22Rv1 (cell line): ENCODE measurements around the gene TIMM29.

ENCODE experiments used
- ZFX ChIP-seq: fragments of 450-650 bp; IDR thresholded peaks from 2 replicates; pipeline ENCODE4 v1.6.1; 2017; ENCODE audit warnings: antibody characterized with exemption, borderline replicate concordance
- TF ChIP-seq, protein P1 (sequence below): fragments of 450-650 bp; IDR thresholded peaks from 2 replicates; pipeline ENCODE4 v1.5.1; 2017; ENCODE audit warnings: mild to moderate bottlenecking

GRCh38 chr19:10881403-10882107, 47.1 kb upstream of the TIMM29 start:
- TF ChIP-seq, protein P1, sequence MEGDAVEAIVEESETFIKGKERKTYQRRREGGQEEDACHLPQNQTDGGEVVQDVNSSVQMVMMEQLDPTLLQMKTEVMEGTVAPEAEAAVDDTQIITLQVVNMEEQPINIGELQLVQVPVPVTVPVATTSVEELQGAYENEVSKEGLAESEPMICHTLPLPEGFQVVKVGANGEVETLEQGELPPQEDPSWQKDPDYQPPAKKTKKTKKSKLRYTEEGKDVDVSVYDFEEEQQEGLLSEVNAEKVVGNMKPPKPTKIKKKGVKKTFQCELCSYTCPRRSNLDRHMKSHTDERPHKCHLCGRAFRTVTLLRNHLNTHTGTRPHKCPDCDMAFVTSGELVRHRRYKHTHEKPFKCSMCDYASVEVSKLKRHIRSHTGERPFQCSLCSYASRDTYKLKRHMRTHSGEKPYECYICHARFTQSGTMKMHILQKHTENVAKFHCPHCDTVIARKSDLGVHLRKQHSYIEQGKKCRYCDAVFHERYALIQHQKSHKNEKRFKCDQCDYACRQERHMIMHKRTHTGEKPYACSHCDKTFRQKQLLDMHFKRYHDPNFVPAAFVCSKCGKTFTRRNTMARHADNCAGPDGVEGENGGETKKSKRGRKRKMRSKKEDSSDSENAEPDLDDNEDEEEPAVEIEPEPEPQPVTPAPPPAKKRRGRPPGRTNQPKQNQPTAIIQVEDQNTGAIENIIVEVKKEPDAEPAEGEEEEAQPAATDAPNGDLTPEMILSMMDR, result no peak
- TF ChIP-seq ZFX, result no peak
